ENCODE results near the gene ZNF407. TPM values are rescaled to one million over a fixed set of nuclear protein-coding genes. Genes with fewer than 3 reads are reported as not detected.

Gene ZNF407
- total and polyA plus RNA-seq, 4 donors = 1.9 to 16.5 (median 6.6) TPM

DNA sequence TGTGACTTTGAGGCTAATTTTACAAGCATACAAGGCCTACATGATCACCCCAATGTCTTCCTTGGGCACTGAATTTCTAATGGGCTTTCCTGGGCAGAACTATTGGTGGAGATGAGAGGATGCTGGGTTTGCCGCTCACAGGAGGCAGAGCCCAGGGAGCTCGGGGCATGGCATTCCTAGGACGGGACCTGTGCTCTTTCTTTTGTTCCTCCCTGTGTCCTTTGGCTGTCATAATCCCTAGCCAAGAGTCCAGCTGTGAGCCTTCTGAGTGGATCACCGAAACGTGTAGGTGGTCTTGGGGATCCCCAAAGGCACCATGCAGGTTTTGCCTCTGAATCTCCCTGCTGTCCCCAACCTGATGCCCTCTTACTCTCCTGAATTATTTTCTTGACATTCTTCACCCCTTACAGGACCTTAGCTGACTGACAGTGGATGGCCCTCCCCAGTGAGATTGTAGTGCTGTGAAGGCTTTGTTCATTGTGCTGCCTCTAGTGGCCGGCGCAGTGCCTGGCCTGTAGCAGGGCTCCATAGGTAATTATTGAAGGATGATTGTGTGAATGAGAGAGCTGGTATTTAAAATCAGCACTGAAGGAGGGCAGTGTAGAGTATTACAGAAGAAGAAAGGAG lies 221.9 kb downstream of the ZNF407 start (continued):
- TF ChIP-seq, protein P1, sequence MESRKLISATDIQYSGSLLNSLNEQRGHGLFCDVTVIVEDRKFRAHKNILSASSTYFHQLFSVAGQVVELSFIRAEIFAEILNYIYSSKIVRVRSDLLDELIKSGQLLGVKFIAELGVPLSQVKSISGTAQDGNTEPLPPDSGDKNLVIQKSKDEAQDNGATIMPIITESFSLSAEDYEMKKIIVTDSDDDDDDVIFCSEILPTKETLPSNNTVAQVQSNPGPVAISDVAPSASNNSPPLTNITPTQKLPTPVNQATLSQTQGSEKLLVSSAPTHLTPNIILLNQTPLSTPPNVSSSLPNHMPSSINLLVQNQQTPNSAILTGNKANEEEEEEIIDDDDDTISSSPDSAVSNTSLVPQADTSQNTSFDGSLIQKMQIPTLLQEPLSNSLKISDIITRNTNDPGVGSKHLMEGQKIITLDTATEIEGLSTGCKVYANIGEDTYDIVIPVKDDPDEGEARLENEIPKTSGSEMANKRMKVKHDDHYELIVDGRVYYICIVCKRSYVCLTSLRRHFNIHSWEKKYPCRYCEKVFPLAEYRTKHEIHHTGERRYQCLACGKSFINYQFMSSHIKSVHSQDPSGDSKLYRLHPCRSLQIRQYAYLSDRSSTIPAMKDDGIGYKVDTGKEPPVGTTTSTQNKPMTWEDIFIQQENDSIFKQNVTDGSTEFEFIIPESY (IDR thresholded peaks at IDR 0.05) = no peak

DNA sequence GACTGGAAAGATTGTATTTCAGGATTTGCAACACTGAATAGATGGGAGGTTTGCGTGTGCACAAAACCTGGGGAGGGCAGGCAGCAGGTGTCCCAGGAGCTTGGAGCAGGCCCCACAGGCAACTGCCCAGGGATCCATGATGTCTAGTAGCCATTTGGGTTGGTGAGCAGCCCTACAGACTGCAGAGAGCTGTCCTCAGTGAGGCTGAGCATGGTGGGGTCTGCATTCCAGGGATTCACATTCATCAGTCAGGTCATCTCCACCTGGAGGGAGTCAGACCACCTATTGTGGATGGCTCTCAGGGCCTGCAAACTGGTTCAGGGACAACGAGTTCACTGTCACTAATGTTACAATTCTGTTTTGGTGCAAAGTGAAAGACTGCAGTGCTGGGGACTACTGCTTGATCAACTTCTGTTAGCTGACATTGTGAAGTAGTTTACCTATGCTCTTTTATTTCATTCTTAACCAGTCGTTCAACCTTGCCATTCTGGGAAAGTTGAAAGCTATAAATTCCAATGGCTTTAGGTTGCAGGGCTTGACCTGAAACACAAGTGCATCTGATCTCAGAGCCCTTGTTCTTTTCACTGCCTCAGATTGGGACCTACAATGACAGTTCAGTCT lies 222.6 kb downstream of the ZNF407 start:
- WGBS = 95% methylated on average over 3 of the region's 3 CpGs
- H3K36me3 ChIP-seq (ENCODE audit: control insufficient read depth in 4 of 4, insufficient read depth in 3 of 4, low read depth in 1 of 4, low read length in 3 of 4) = no peaks in the 10 kb centered on the region

DNA sequence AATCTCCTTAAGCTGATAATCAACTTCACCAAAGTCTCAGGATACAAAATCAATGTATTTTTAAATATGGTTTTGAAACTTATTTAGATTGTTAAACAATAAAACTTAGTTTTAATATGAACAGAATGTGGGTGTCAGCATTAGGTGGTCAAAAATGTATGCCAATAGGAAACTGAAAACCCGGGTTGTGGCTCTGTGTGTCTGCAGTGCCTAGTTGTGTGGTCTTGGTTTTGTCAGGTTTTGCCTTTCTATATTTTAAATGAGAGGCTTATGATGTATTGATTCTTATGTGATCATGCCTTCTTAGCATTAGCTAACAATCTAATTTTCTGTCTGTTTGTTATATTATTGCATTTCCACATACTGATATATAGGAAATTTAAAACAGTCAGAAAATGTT lies 227.8 kb downstream of the ZNF407 start:
- Histone ChIP-seq H3K9me3 (ENCODE audit: control insufficient read depth in 4 of 4, low read length in 3 of 4) (no peaks in the 10 kb centered on the region), H3K4me3 (ENCODE audit: low read depth in 1 of 3, low read length in 3 of 3) (no peak overlapping the region), H3K36me3 (ENCODE audit: control insufficient read depth in 4 of 4, insufficient read depth in 3 of 4, low read depth in 1 of 4, low read length in 3 of 4) (no peaks in the 10 kb centered on the region), H3K4me1 (ENCODE audit: control insufficient read depth in 4 of 4, insufficient read depth in 4 of 4, low read length in 3 of 4) (no peaks in the 10 kb centered on the region), H3K27me3 (ENCODE audit: control insufficient read depth in 4 of 4, insufficient read depth in 4 of 4, low read length in 3 of 4) (no peaks in the 10 kb centered on the region), H3K9ac (ENCODE audit: low read depth in 1 of 2, low read length in 2 of 2) (no peak overlapping the region), H3K27ac (ENCODE audit: low read depth in 1 of 2, low read length in 2 of 2) (no peak overlapping the region)
- WGBS = 90% methylated on average over 1 of the region's 1 CpG
- DNase-seq (ENCODE audit: low spot score) = no peak
- TF ChIP-seq HNF4G (IDR thresholded peaks at IDR 0.05) (no peak), FOXA1 (IDR thresholded peaks at IDR 0.05) (no peak), GABPA (IDR thresholded peaks at IDR 0.05 in 1 of 2, conservative IDR thresholded peaks at IDR 0.05 in 1 of 2) (no peak), FOXA2 (IDR thresholded peaks at IDR 0.05) (no peak), HNF4A (conservative IDR thresholded peaks at IDR 0.05) (no peak), SP1 (IDR thresholded peaks at IDR 0.05) (no peak), EGR1 (IDR thresholded peaks at IDR 0.05; ENCODE audit: low read depth in 2 of 2) (no peak), TAF1 (conservative IDR thresholded peaks at IDR 0.05) (no peak), RAD21 (IDR thresholded peaks at IDR 0.05) (no peak)
- TF ChIP-seq, protein P2, sequence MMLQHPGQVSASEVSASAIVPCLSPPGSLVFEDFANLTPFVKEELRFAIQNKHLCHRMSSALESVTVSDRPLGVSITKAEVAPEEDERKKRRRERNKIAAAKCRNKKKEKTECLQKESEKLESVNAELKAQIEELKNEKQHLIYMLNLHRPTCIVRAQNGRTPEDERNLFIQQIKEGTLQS (IDR thresholded peaks at IDR 0.05) = no peak
- TF ChIP-seq, protein P3, sequence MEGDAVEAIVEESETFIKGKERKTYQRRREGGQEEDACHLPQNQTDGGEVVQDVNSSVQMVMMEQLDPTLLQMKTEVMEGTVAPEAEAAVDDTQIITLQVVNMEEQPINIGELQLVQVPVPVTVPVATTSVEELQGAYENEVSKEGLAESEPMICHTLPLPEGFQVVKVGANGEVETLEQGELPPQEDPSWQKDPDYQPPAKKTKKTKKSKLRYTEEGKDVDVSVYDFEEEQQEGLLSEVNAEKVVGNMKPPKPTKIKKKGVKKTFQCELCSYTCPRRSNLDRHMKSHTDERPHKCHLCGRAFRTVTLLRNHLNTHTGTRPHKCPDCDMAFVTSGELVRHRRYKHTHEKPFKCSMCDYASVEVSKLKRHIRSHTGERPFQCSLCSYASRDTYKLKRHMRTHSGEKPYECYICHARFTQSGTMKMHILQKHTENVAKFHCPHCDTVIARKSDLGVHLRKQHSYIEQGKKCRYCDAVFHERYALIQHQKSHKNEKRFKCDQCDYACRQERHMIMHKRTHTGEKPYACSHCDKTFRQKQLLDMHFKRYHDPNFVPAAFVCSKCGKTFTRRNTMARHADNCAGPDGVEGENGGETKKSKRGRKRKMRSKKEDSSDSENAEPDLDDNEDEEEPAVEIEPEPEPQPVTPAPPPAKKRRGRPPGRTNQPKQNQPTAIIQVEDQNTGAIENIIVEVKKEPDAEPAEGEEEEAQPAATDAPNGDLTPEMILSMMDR (IDR thresholded peaks at IDR 0.05; ENCODE audit: low read depth, low read length, missing input control) = no peak
- TF ChIP-seq, protein P4, sequence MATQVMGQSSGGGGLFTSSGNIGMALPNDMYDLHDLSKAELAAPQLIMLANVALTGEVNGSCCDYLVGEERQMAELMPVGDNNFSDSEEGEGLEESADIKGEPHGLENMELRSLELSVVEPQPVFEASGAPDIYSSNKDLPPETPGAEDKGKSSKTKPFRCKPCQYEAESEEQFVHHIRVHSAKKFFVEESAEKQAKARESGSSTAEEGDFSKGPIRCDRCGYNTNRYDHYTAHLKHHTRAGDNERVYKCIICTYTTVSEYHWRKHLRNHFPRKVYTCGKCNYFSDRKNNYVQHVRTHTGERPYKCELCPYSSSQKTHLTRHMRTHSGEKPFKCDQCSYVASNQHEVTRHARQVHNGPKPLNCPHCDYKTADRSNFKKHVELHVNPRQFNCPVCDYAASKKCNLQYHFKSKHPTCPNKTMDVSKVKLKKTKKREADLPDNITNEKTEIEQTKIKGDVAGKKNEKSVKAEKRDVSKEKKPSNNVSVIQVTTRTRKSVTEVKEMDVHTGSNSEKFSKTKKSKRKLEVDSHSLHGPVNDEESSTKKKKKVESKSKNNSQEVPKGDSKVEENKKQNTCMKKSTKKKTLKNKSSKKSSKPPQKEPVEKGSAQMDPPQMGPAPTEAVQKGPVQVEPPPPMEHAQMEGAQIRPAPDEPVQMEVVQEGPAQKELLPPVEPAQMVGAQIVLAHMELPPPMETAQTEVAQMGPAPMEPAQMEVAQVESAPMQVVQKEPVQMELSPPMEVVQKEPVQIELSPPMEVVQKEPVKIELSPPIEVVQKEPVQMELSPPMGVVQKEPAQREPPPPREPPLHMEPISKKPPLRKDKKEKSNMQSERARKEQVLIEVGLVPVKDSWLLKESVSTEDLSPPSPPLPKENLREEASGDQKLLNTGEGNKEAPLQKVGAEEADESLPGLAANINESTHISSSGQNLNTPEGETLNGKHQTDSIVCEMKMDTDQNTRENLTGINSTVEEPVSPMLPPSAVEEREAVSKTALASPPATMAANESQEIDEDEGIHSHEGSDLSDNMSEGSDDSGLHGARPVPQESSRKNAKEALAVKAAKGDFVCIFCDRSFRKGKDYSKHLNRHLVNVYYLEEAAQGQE (IDR thresholded peaks at IDR 0.05) = no peak

More for the DNA sequence above, 222.6 kb downstream of the ZNF407 start:
- Histone ChIP-seq H3K4me1 (ENCODE audit: control insufficient read depth in 4 of 4, insufficient read depth in 4 of 4, low read length in 3 of 4) (no peaks in the 10 kb centered on the region), H3K4me3 (ENCODE audit: low read depth in 1 of 3, low read length in 3 of 3) (no peak overlapping the region), H3K27ac (ENCODE audit: low read depth in 1 of 2, low read length in 2 of 2) (no peak overlapping the region), H3K9ac (ENCODE audit: low read depth in 1 of 2, low read length in 2 of 2) (no peak overlapping the region), H3K9me3 (ENCODE audit: control insufficient read depth in 4 of 4, low read length in 3 of 4) (no peaks in the 10 kb centered on the region), H3K27me3 (ENCODE audit: control insufficient read depth in 4 of 4, insufficient read depth in 4 of 4, low read length in 3 of 4) (no peaks in the 10 kb centered on the region)
- DNase-seq (ENCODE audit: low spot score) = no peak
- TF ChIP-seq, protein P2 (IDR thresholded peaks at IDR 0.05) = no peak
- TF ChIP-seq FOXA1 (IDR thresholded peaks at IDR 0.05) (no peak), FOXA2 (IDR thresholded peaks at IDR 0.05) (no peak), TAF1 (conservative IDR thresholded peaks at IDR 0.05) (no peak), HNF4A (conservative IDR thresholded peaks at IDR 0.05) (no peak), SP1 (IDR thresholded peaks at IDR 0.05) (no peak), YY1 (IDR thresholded peaks at IDR 0.05) (no peak), RAD21 (IDR thresholded peaks at IDR 0.05) (no peak)
- TF ChIP-seq, protein P1 (IDR thresholded peaks at IDR 0.05) = no peak
- TF ChIP-seq, protein P5, sequence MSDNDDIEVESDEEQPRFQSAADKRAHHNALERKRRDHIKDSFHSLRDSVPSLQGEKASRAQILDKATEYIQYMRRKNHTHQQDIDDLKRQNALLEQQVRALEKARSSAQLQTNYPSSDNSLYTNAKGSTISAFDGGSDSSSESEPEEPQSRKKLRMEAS (IDR thresholded peaks at IDR 0.05) = no peak
